HG02759 (cell line): ENCODE results near the gene ZC3H18.

Experiments
- ATAC-seq: cut with Tn5 transposase; IDR thresholded peaks from one replicate; pipeline ENCODE4 v1.9.1; 2021; ENCODE audit warnings: mild to moderate bottlenecking, moderate library complexity; ENCODE audit not compliant: unreplicated experiment

The ZC3H18 gene

GRCh38 chr16:88671806-88672205, 101.6 kb downstream of the ZC3H18 start:
- no peak for ATAC-seq

DNA sequence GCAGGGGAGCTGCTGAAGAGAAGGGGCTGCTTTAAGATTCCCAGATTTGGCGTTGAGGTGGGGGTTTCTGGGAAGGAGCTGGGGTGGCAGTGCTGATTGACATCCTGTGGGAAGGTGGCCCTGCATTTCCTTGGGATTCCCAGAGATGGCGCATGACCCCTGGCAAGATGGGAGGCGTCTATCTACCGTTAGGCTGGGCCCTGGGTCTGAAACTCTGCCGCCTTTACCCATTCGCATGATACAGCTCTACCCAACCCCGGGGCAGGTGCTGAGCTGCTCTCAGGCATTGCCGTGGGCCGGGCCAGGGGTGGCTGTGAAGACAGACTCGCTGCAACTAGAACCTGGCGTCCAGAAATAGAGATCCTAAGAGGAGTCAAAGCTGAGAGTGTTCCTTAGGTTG, 102.6 kb downstream of the ZC3H18 start:
- no peak for ATAC-seq

GRCh38 chr16:88673716-88674379, 103.6 kb downstream of the ZC3H18 start:
- no peak for ATAC-seq

GRCh38 chr16:88676502-88677242, 106.5 kb downstream of the ZC3H18 start:
- ATAC-seq, result no peak

DNA sequence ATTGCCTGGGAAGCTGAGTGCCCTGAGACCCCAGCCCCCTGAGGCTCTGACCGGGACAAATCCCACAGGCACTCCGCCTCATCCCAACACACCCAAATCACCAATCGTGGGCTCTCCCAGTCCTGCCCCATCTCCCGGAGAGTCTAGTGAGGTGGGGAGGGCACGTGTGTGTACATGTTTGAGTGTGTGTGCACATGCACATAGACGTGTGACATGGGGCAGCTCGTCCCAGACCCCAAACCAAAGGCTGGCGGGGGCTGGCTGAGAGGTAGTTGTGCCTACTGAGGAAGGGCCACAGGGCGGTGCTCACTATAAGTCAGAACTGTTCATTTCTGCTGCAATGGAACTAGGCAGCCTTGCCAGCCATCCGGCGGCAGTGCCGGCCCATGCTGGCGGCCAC, 107.5 kb downstream of the ZC3H18 start:
- no peak for ATAC-seq

DNA sequence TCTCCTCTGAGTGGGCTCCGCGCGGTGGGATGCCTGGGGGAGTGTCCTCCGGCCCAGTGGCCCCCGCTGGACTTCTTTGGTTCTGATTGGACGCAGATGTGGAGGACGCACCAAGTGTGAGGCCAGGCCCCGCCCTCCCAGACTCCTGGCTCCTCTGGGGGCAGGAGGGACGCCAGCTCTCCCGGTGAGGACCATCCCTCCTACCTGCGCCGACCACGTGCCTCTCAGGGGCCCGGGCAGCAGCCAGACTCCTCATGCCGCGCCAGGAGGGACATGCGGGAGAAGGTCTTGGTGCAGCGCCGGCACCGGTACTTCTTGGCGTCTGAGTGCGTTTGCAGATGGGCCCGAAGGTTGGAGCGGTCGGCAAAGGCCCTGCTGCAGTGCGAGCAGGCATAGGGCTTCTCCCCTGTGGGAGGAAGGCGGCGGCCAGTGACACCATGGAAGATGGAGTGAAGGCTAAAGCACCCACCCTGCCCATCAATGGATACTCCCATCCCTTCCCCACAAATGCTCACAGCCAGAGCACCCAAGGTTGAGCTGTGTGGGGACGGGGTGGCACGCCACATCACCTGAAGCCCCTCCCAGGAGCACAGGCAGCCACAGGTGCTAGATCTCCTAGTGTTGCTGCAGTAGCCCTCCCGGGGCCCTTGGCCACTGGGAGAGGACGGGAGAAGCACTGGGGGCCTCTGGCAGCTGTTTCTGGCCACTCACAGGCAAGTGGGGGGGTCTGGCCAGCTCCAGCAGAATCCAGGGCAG, 108.2 kb downstream of the ZC3H18 start:
- no peak for ATAC-seq

DNA sequence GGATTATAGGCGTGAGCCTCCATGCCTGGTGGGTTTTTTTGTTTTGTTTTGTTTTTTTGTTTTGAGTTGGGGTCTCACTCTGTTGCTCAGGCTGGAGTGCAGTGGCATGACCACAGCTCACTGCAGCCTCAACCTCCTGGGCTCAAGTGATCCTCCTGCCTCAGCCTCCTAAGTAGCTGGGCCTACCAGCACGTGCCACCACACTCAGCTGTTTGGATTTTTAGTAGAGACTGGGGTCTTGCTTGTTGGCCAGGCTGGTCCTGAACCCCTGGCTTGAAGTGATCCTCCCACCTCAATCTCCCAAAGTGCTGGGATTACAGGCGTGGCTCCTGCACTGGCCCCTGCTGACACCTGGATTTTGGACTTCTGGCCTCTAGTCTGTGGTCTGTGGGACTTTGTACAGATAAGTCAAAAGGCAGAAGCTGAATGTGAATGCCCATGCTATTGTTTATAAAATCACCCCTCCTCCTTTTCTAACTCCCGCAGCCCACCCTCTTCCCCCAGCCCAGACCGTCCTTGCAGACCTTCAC, 110.4 kb downstream of the ZC3H18 start:
- no peak for ATAC-seq

- ATAC-seq, result no peak
Observed at GRCh38 chr16:88681084-88681680, 111.0 kb downstream of the ZC3H18 start.
